Right lobe of liver (tissue), 4 donors: Measurements from ENCODE around the gene ERC2.

ENCODE experiments used
- POLR2A ChIP-seq: fragments of 450-650 bp; IDR thresholded peaks from one replicate; pipeline ENCODE4 v1.6.1; 2017; ENCODE audit warnings: antibody characterized with exemption, mild to moderate bottlenecking
- TF ChIP-seq, protein P1 (sequence below), 4 donors: fragments of 200-600 bp in 3 of 4; fragments of 450-650 bp in 1 of 4; IDR thresholded peaks; one replicate each; pipeline versions ENCODE4 v1.5.1 to v1.8.0; 2016 to 2022; ENCODE audit warnings: antibody characterized with exemption in 4 of 4, mild to moderate bottlenecking in 2 of 4
- donor health status: DM: no; HTN: no; CAD: no.
- donor health status: DM: no; HTN: no; CAD: no.
- donor health status: DM: no; HTN: yes; CAD: no.

DNA sequence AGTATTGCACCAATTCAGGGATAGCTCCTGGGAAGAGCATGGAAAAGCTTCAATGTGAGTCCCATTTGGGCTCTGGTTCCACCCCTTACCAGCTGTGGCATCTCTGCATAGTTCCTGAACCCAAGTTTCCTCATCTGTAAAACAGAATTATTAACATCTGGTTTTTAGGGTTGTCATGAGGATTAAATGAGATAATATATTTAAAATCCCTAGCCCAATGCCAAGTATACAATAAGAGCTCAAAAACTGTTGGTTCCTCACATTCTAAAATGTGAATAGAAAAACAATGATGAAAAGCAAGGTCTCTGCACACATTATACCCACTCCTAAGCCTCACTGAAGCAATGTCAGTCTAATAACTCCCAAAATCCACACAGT is 743.9 kb downstream of the ERC2 start:
- TF ChIP-seq, protein P1, sequence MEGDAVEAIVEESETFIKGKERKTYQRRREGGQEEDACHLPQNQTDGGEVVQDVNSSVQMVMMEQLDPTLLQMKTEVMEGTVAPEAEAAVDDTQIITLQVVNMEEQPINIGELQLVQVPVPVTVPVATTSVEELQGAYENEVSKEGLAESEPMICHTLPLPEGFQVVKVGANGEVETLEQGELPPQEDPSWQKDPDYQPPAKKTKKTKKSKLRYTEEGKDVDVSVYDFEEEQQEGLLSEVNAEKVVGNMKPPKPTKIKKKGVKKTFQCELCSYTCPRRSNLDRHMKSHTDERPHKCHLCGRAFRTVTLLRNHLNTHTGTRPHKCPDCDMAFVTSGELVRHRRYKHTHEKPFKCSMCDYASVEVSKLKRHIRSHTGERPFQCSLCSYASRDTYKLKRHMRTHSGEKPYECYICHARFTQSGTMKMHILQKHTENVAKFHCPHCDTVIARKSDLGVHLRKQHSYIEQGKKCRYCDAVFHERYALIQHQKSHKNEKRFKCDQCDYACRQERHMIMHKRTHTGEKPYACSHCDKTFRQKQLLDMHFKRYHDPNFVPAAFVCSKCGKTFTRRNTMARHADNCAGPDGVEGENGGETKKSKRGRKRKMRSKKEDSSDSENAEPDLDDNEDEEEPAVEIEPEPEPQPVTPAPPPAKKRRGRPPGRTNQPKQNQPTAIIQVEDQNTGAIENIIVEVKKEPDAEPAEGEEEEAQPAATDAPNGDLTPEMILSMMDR (IDR thresholded peaks at IDR 0.05), result no peak
- no peak for TF ChIP-seq POLR2A
